Measurements from ENCODE around the gene NUDT22.

Gene NUDT22

GRCh38 chr11:64208796-64209562, 17.1 kb upstream of the NUDT22 start:
- H3K27ac ChIP-seq (ENCODE audit: low read depth, low read length) = no peak overlapping the region
- H3K9ac ChIP-seq (ENCODE audit: low read length) = no peak overlapping the region
- H2BK5ac ChIP-seq (ENCODE audit: low read length) = no peak overlapping the region
- H2BK120ac ChIP-seq (ENCODE audit: low read depth, low read length) = no peak overlapping the region
- H3K4me1 ChIP-seq (ENCODE audit: control insufficient read depth, low read depth, low read length) = no peaks in the 10 kb centered on the region
- H3K36me3 ChIP-seq (ENCODE audit: control insufficient read depth, insufficient read depth, low read length) = peaks cover 7% of the 10 kb centered on the region
- no peak overlapping the region for H4K5ac ChIP-seq (ENCODE audit: low read length)
- no peak overlapping the region for H3K4ac ChIP-seq (ENCODE audit: low read depth, low read length)
- H3K56ac ChIP-seq (ENCODE audit: low read length) = no peak overlapping the region
- no peak overlapping the region for H4K8ac ChIP-seq (ENCODE audit: low read depth, low read length)
- no peak overlapping the region for H2AK5ac ChIP-seq (ENCODE audit: low read length)
- WGBS (ENCODE audit: extremely low coverage, insufficient coverage, low lambda C conversion rate) = no CpG with 5 or more reads among the region's 18 CpGs
- H3K27me3 ChIP-seq (ENCODE audit: insufficient read depth, low read length, poor library complexity) = no peaks in the 10 kb centered on the region
- no peak overlapping the region for H3K4me3 ChIP-seq (ENCODE audit: low read length)
- no peak for DNase-seq
- no peak overlapping the region for H3K4me2 ChIP-seq (ENCODE audit: low read length)
- H3K23ac ChIP-seq (ENCODE audit: low read length) = no peak overlapping the region
- no peaks in the 10 kb centered on the region for H3K79me2 ChIP-seq (ENCODE audit: control insufficient read depth, insufficient read depth, low read length)
- H3K18ac ChIP-seq (ENCODE audit: low read length) = no peak overlapping the region
- H2BK15ac ChIP-seq (replicated peaks; ENCODE audit: low read depth) = no peak overlapping the region
- peaks cover 3% of the 10 kb centered on the region for H3K79me1 ChIP-seq (ENCODE audit: low read length)

- H2BK15ac ChIP-seq (replicated peaks; ENCODE audit: low read depth) = no peak overlapping the region
- no peaks in the 10 kb centered on the region for H3K27me3 ChIP-seq (ENCODE audit: insufficient read depth, low read length, poor library complexity)
- DNase-seq = no peak
- H3K56ac ChIP-seq (ENCODE audit: low read length) = no peak overlapping the region
- no peak overlapping the region for H3K23ac ChIP-seq (ENCODE audit: low read length)
- no peak overlapping the region for H3K18ac ChIP-seq (ENCODE audit: low read length)
- H2AK5ac ChIP-seq (ENCODE audit: low read length) = no peak overlapping the region
- no peaks in the 10 kb centered on the region for H3K79me2 ChIP-seq (ENCODE audit: control insufficient read depth, insufficient read depth, low read length)
- no peak overlapping the region for H3K4ac ChIP-seq (ENCODE audit: low read depth, low read length)
- no peak overlapping the region for H3K9ac ChIP-seq (ENCODE audit: low read length)
- H4K8ac ChIP-seq (ENCODE audit: low read depth, low read length) = no peak overlapping the region
- H3K36me3 ChIP-seq (ENCODE audit: control insufficient read depth, insufficient read depth, low read length) = peaks cover 7% of the 10 kb centered on the region
- no peak overlapping the region for H2BK120ac ChIP-seq (ENCODE audit: low read depth, low read length)
- no peak overlapping the region for H3K4me3 ChIP-seq (ENCODE audit: low read length)
- H3K4me2 ChIP-seq (ENCODE audit: low read length) = no peak overlapping the region
- no peak overlapping the region for H3K27ac ChIP-seq (ENCODE audit: low read depth, low read length)
- no peak overlapping the region for H2BK5ac ChIP-seq (ENCODE audit: low read length)
- no CpG with 5 or more reads among the region's 8 CpGs for WGBS (ENCODE audit: extremely low coverage, insufficient coverage, low lambda C conversion rate)
- H3K79me1 ChIP-seq (ENCODE audit: low read length) = peaks cover 3% of the 10 kb centered on the region
- H3K4me1 ChIP-seq (ENCODE audit: control insufficient read depth, low read depth, low read length) = no peaks in the 10 kb centered on the region
- no peak overlapping the region for H4K5ac ChIP-seq (ENCODE audit: low read length)
Observed at GRCh38 chr11:64209563-64209843, 16.6 kb upstream of the NUDT22 start.

- H3K4ac ChIP-seq (ENCODE audit: low read depth, low read length) = no peak overlapping the region
- H2BK120ac ChIP-seq (ENCODE audit: low read depth, low read length) = no peak overlapping the region
- H3K56ac ChIP-seq (ENCODE audit: low read length) = no peak overlapping the region
- H3K4me3 ChIP-seq (ENCODE audit: low read length) = no peak overlapping the region
- H4K5ac ChIP-seq (ENCODE audit: low read length) = no peak overlapping the region
- H3K79me1 ChIP-seq (ENCODE audit: low read length) = peaks cover 1% of the 10 kb centered on the region
- no peaks in the 10 kb centered on the region for H3K27me3 ChIP-seq (ENCODE audit: insufficient read depth, low read length, poor library complexity)
- no peak overlapping the region for H2AK5ac ChIP-seq (ENCODE audit: low read length)
- H3K18ac ChIP-seq (ENCODE audit: low read length) = no peak overlapping the region
- peaks cover 6% of the 10 kb centered on the region for H3K36me3 ChIP-seq (ENCODE audit: control insufficient read depth, insufficient read depth, low read length)
- no peak overlapping the region for H4K8ac ChIP-seq (ENCODE audit: low read depth, low read length)
- H3K27ac ChIP-seq (ENCODE audit: low read depth, low read length) = no peak overlapping the region
- DNase-seq = no peak
- no peak overlapping the region for H3K4me2 ChIP-seq (ENCODE audit: low read length)
- no CpG with 5 or more reads among the region's 24 CpGs for WGBS (ENCODE audit: extremely low coverage, insufficient coverage, low lambda C conversion rate)
- H3K23ac ChIP-seq (ENCODE audit: low read length) = no peak overlapping the region
- no peak overlapping the region for H2BK15ac ChIP-seq (replicated peaks; ENCODE audit: low read depth)
- H3K4me1 ChIP-seq (ENCODE audit: control insufficient read depth, low read depth, low read length) = no peaks in the 10 kb centered on the region
- H3K79me2 ChIP-seq (ENCODE audit: control insufficient read depth, insufficient read depth, low read length) = no peaks in the 10 kb centered on the region
- no peak overlapping the region for H2BK5ac ChIP-seq (ENCODE audit: low read length)
- no peak overlapping the region for H3K9ac ChIP-seq (ENCODE audit: low read length)
Observed at GRCh38 chr11:64210301-64211020, 15.6 kb upstream of the NUDT22 start.

- DNase-seq = no peak
- no CpG with 5 or more reads among the region's 30 CpGs for WGBS (ENCODE audit: extremely low coverage, insufficient coverage, low lambda C conversion rate)
Observed at GRCh38 chr11:64211181-64211872, 14.7 kb upstream of the NUDT22 start.

GRCh38 chr11:64216879-64217278, 9.2 kb upstream of the NUDT22 start:
- H4K8ac ChIP-seq (ENCODE audit: low read depth, low read length) = no peak overlapping the region
- no peak overlapping the region for H3K4ac ChIP-seq (ENCODE audit: low read depth, low read length)
- DNase-seq = no peak
- no peak overlapping the region for H3K4me3 ChIP-seq (ENCODE audit: low read length)
- no peak overlapping the region for H2BK5ac ChIP-seq (ENCODE audit: low read length)
- no peak overlapping the region for H4K5ac ChIP-seq (ENCODE audit: low read length)
- no peaks in the 10 kb centered on the region for H3K27me3 ChIP-seq (ENCODE audit: insufficient read depth, low read length, poor library complexity)
- H3K23ac ChIP-seq (ENCODE audit: low read length) = no peak overlapping the region
- H3K4me2 ChIP-seq (ENCODE audit: low read length) = no peak overlapping the region
- H2BK15ac ChIP-seq (replicated peaks; ENCODE audit: low read depth) = no peak overlapping the region
- no peak overlapping the region for H3K18ac ChIP-seq (ENCODE audit: low read length)
- WGBS (ENCODE audit: extremely low coverage, insufficient coverage, low lambda C conversion rate) = no CpG with 5 or more reads among the region's 6 CpGs
- H2BK120ac ChIP-seq (ENCODE audit: low read depth, low read length) = no peak overlapping the region
- H3K79me1 ChIP-seq (ENCODE audit: low read length) = no peaks in the 10 kb centered on the region
- H3K4me1 ChIP-seq (ENCODE audit: control insufficient read depth, low read depth, low read length) = no peaks in the 10 kb centered on the region
- H3K36me3 ChIP-seq (ENCODE audit: control insufficient read depth, insufficient read depth, low read length) = no peaks in the 10 kb centered on the region
- H3K56ac ChIP-seq (ENCODE audit: low read length) = no peak overlapping the region
- H2AK5ac ChIP-seq (ENCODE audit: low read length) = no peak overlapping the region
- no peaks in the 10 kb centered on the region for H3K79me2 ChIP-seq (ENCODE audit: control insufficient read depth, insufficient read depth, low read length)
- H3K9ac ChIP-seq (ENCODE audit: low read length) = no peak overlapping the region
- H3K27ac ChIP-seq (ENCODE audit: low read depth, low read length) = no peak overlapping the region

More at GRCh38 chr11:64211181-64211872, 14.7 kb upstream of the NUDT22 start:
- Histone ChIP-seq H3K4ac (ENCODE audit: low read depth, low read length) (no peak overlapping the region), H3K27ac (ENCODE audit: low read depth, low read length) (no peak overlapping the region), H3K36me3 (ENCODE audit: control insufficient read depth, insufficient read depth, low read length) (peaks cover 4% of the 10 kb centered on the region), H4K8ac (ENCODE audit: low read depth, low read length) (no peak overlapping the region), H3K9ac (ENCODE audit: low read length) (no peak overlapping the region), H2BK120ac (ENCODE audit: low read depth, low read length) (no peak overlapping the region), H3K23ac (ENCODE audit: low read length) (no peak overlapping the region), H3K4me2 (ENCODE audit: low read length) (no peak overlapping the region), H4K5ac (ENCODE audit: low read length) (no peak overlapping the region), H3K79me1 (ENCODE audit: low read length) (no peaks in the 10 kb centered on the region), H3K4me1 (ENCODE audit: control insufficient read depth, low read depth, low read length) (no peaks in the 10 kb centered on the region), H2BK15ac (replicated peaks; ENCODE audit: low read depth) (no peak overlapping the region), H3K27me3 (ENCODE audit: insufficient read depth, low read length, poor library complexity) (no peaks in the 10 kb centered on the region), H3K79me2 (ENCODE audit: control insufficient read depth, insufficient read depth, low read length) (no peaks in the 10 kb centered on the region), H3K4me3 (ENCODE audit: low read length) (no peak overlapping the region), H2AK5ac (ENCODE audit: low read length) (no peak overlapping the region), H3K56ac (ENCODE audit: low read length) (no peak overlapping the region), H3K18ac (ENCODE audit: low read length) (no peak overlapping the region), H2BK5ac (ENCODE audit: low read length) (no peak overlapping the region)
